Trophoblast cell (in vitro differentiated cells and primary cell): Measurements from ENCODE around the gene CAMK2N2.

Experiments
- DNase-seq, 2 donors: peaks; one replicate each; pipeline ENCODE4 v3.0.0-alpha.2; 2016
- H2AFZ ChIP-seq: 2 replicates; pipeline ENCODE4 v1.6.1; 2013; ENCODE audit warnings: low read length, moderate library complexity, mild to moderate bottlenecking; ENCODE audit not compliant: insufficient read depth, poor library complexity
- H2AK5ac ChIP-seq: 2 replicates; pipeline ENCODE4 v1.6.1; 2013; ENCODE audit warnings: mild to moderate bottlenecking, low read length
- H2BK120ac ChIP-seq: 2 replicates; pipeline ENCODE4 v1.6.1; 2013; ENCODE audit warnings: low read length, mild to moderate bottlenecking, moderate library complexity; ENCODE audit not compliant: insufficient read depth, poor library complexity
- H2BK12ac ChIP-seq: 2 replicates; pipeline ENCODE4 v1.6.1; 2013; ENCODE audit warnings: mild to moderate bottlenecking, low read length, moderate library complexity
- H2BK5ac ChIP-seq: 2 replicates; pipeline ENCODE4 v1.6.1; 2013; ENCODE audit warnings: low read length, low read depth, moderate library complexity, mild to moderate bottlenecking; ENCODE audit not compliant: poor library complexity
- H3K14ac ChIP-seq: 2 replicates; pipeline ENCODE4 v1.6.1; 2013; ENCODE audit warnings: mild to moderate bottlenecking, low read length
- H3K18ac ChIP-seq: 2 replicates; pipeline ENCODE4 v1.6.1; 2013; ENCODE audit warnings: mild to moderate bottlenecking, low read length
- H3K23ac ChIP-seq: 2 replicates; pipeline ENCODE4 v1.6.1; 2013; ENCODE audit warnings: low read length
- H3K27ac ChIP-seq: 2 replicates; pipeline ENCODE4 v1.5.1; 2013; ENCODE audit warnings: low read depth, mild to moderate bottlenecking, inconsistent platforms, low read length, moderate library complexity
- H3K27me3 ChIP-seq: 2 replicates; pipeline ENCODE4 v1.6.1; 2013; ENCODE audit warnings: inconsistent platforms, mild to moderate bottlenecking, low read length, moderate library complexity; ENCODE audit not compliant: insufficient read depth
- H3K36me3 ChIP-seq, 2 experiments: 1 replicate in 1 of 2; 2 replicates in 1 of 2; pipeline ENCODE4 v1.6.1; 2013; ENCODE audit warnings: low read length in 2 of 2, mild to moderate bottlenecking in 2 of 2, moderate library complexity in 1 of 2; ENCODE audit not compliant: insufficient read depth in 2 of 2, control insufficient read depth in 1 of 2
- H3K4ac ChIP-seq: 2 replicates; pipeline ENCODE4 v1.6.1; 2013; ENCODE audit warnings: low read depth, mild to moderate bottlenecking, low read length, moderate library complexity
- H3K4me1 ChIP-seq, 2 experiments: 1 replicate in 1 of 2; 2 replicates in 1 of 2; pipeline ENCODE4 v1.6.1; 2013; ENCODE audit warnings: low read length in 2 of 2, mild to moderate bottlenecking in 2 of 2, moderate library complexity in 1 of 2; ENCODE audit not compliant: insufficient read depth in 2 of 2, control insufficient read depth in 1 of 2
- H3K4me2 ChIP-seq: 2 replicates; pipeline ENCODE4 v1.6.1; 2013; ENCODE audit warnings: inconsistent platforms, mild to moderate bottlenecking, low read length, moderate library complexity
- H3K4me3 ChIP-seq: 2 replicates; pipeline ENCODE4 v1.5.1; 2013; ENCODE audit warnings: mild to moderate bottlenecking, low read depth, low read length, inconsistent platforms
- H3K79me1 ChIP-seq: one replicate; pipeline ENCODE4 v1.6.1; 2013; ENCODE audit warnings: low read length
- H3K79me2 ChIP-seq: 2 replicates; pipeline ENCODE4 v1.6.1; 2013; ENCODE audit warnings: low read length, mild to moderate bottlenecking; ENCODE audit not compliant: control insufficient read depth, insufficient read depth, poor library complexity
- H3K9ac ChIP-seq: 2 replicates; pipeline ENCODE4 v1.6.1; 2013; ENCODE audit warnings: mild to moderate bottlenecking, low read length
- H3K9me3 ChIP-seq: 2 replicates; pipeline ENCODE4 v1.6.1; 2013; ENCODE audit warnings: low read depth, mild to moderate bottlenecking, control low read depth, inconsistent platforms, low read length; ENCODE audit not compliant: insufficient read depth
- H4K12ac ChIP-seq: 2 replicates; pipeline ENCODE4 v1.6.1; 2013; ENCODE audit warnings: low read depth, mild to moderate bottlenecking, low read length, moderate library complexity
- H4K8ac ChIP-seq: 2 replicates; pipeline ENCODE4 v1.6.1; 2013; ENCODE audit warnings: low read depth, mild to moderate bottlenecking, low read length, moderate library complexity
- H4K91ac ChIP-seq: one replicate; pipeline ENCODE4 v1.6.1; 2013; ENCODE audit warnings: low read depth, mild to moderate bottlenecking, low read length, moderate library complexity
- WGBS: extraction: QIAGEN DNeasy Blood & Tissue Kit; methylation state at CpG from one replicate; pipeline ENCODE4 v1.1.7; 2013; ENCODE audit warnings: missing lambda C conversion rate; ENCODE audit not compliant: insufficient read length, insufficient coverage; ENCODE audit errors: extremely low coverage; 5-methylcytosine and 5-hydroxymethylcytosine counted together

The CAMK2N2 gene

GRCh38 chr3:184235381-184236032 lies 25.8 kb downstream of the CAMK2N2 start:
- Histone ChIP-seq H4K91ac (no peak overlapping the region), H3K27ac (no peak overlapping the region), H3K36me3 (no peaks in the 10 kb centered on the region), H3K14ac (no peak overlapping the region), H3K4me2 (no peak overlapping the region), H3K4me3 (no peak overlapping the region), H3K4me1 (no peaks in the 10 kb centered on the region), H2AK5ac (no peak overlapping the region), H4K8ac (no peak overlapping the region), H3K27me3 (peaks cover 24% of the 10 kb centered on the region), H3K79me1 (no peaks in the 10 kb centered on the region), H2AFZ (no peak overlapping the region), H4K12ac (no peak overlapping the region), H3K23ac (no peak overlapping the region), H3K9me3 (no peaks in the 10 kb centered on the region), H3K79me2 (no peaks in the 10 kb centered on the region), H3K4ac (no peak overlapping the region), H3K18ac (no peak overlapping the region), H3K9ac (no peak overlapping the region), H2BK5ac (no peak overlapping the region), H2BK120ac (no peak overlapping the region), H2BK12ac (no peak overlapping the region)
- WGBS = no CpG with 5 or more reads among the region's 4 CpGs
- no peak for DNase-seq

GRCh38 chr3:184234671-184235380 lies 26.5 kb downstream of the CAMK2N2 start:
- WGBS = no CpG with 5 or more reads among the region's 19 CpGs
- H2BK5ac ChIP-seq = no peak overlapping the region
- H3K4ac ChIP-seq = no peak overlapping the region
- peaks cover 3% of the 10 kb centered on the region in 2 experiments for H3K4me1 ChIP-seq
- H3K36me3 ChIP-seq = no peaks in the 10 kb centered on the region
- no peak overlapping the region for H2AK5ac ChIP-seq
- H4K91ac ChIP-seq = no peak overlapping the region
- H2AFZ ChIP-seq = no peak overlapping the region
- H3K23ac ChIP-seq = no peak overlapping the region
- no peaks in the 10 kb centered on the region for H3K79me2 ChIP-seq
- no peak overlapping the region for H4K8ac ChIP-seq
- no peak overlapping the region for H3K4me3 ChIP-seq
- DNase-seq = no peak
- H3K27me3 ChIP-seq = peaks cover 31% of the 10 kb centered on the region
- no peak overlapping the region for H3K9ac ChIP-seq
- H2BK120ac ChIP-seq = no peak overlapping the region
- peaks cover 2% of the 10 kb centered on the region for H3K9me3 ChIP-seq
- H2BK12ac ChIP-seq = no peak overlapping the region
- no peak overlapping the region for H3K4me2 ChIP-seq
- no peak overlapping the region for H3K27ac ChIP-seq
- H4K12ac ChIP-seq = no peak overlapping the region
- no peak overlapping the region for H3K18ac ChIP-seq
- H3K79me1 ChIP-seq = no peaks in the 10 kb centered on the region
- no peak overlapping the region for H3K14ac ChIP-seq

DNA sequence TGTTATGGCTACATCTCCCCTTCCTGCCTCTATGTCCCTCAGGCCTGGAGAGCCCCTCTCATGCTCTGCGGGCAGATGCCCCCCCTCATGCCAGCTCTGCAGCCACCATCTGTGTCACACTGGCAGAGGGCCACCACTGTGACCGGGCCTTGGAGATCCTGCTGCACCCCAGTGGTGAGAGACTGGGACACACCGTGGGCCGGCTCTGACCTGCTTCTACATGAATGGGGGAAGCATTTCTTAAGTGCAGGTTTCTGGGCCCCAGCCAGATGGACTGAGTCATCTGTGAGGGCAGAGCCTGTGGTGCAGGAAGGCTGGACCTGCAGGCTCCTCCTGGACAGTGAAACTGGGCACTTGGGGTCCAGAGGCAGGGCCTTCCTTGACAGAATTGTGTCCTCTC lies 27.1 kb downstream of the CAMK2N2 start:
- H4K12ac ChIP-seq = no peak overlapping the region
- no peak overlapping the region for H3K4ac ChIP-seq
- no peak overlapping the region for H2BK12ac ChIP-seq
- no peak for DNase-seq
- no peak overlapping the region for H2AFZ ChIP-seq
- H3K4me3 ChIP-seq = no peak overlapping the region
- H3K79me2 ChIP-seq = no peaks in the 10 kb centered on the region
- no peak overlapping the region for H3K4me2 ChIP-seq
- H3K14ac ChIP-seq = no peak overlapping the region
- H3K9me3 ChIP-seq = peaks cover 2% of the 10 kb centered on the region
- peaks cover 36% of the 10 kb centered on the region for H3K27me3 ChIP-seq
- H3K23ac ChIP-seq = no peak overlapping the region
- peaks cover 6% of the 10 kb centered on the region in 2 experiments for H3K4me1 ChIP-seq
- H4K91ac ChIP-seq = no peak overlapping the region
- no peak overlapping the region for H2AK5ac ChIP-seq
- no peak overlapping the region for H3K18ac ChIP-seq
- no peak overlapping the region for H3K9ac ChIP-seq
- no peaks in the 10 kb centered on the region for H3K36me3 ChIP-seq
- no peak overlapping the region for H4K8ac ChIP-seq
- no peak overlapping the region for H3K27ac ChIP-seq
- WGBS = no CpG with 5 or more reads among the region's 4 CpGs
- H2BK120ac ChIP-seq = no peak overlapping the region
- no peaks in the 10 kb centered on the region for H3K79me1 ChIP-seq
- H2BK5ac ChIP-seq = no peak overlapping the region

DNA sequence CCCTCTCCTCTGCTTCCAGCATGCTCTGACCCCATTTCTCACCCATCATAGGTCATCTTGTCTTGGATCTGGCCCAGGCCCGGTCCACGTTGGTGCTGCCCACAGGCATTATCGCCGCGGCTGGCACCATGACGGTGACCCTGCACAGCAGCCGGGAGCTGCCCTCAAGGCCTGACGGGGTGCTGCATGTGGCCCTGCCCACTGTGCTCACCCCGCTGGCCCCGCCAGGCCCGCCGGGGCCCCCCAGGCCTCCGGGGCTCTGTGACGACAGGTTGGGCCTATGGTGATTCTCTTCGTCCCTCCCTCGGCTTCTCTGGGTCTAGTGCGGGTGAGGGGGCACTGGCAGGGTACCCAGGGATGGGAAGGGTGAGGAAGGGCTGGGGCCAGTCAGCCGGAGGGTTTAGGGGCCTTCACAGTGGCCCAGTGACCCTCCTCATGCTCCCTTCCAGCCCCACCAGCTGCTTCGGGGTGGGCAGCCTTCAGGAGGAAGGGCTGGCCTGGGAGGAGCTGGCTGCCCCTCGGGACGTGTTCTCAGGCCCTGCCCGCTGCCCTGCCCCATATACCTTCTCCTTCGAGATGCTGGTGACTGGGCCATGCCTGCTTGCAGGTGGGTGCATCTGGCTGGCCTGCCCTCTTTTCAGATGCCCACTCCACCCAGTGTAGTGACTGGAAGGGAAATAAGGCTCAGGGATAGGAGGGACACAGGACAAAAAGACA lies 28.1 kb downstream of the CAMK2N2 start:
- no peak overlapping the region for H3K27ac ChIP-seq
- H3K36me3 ChIP-seq = no peaks in the 10 kb centered on the region
- H3K23ac ChIP-seq = no peak overlapping the region
- H3K79me2 ChIP-seq = no peaks in the 10 kb centered on the region
- H4K8ac ChIP-seq = no peak overlapping the region
- peaks cover 2% of the 10 kb centered on the region for H3K9me3 ChIP-seq
- H3K4me3 ChIP-seq = no peak overlapping the region
- H2BK12ac ChIP-seq = no peak overlapping the region
- H3K4me2 ChIP-seq = no peak overlapping the region
- H3K4me1 ChIP-seq = peaks cover 6% of the 10 kb centered on the region in 2 experiments
- no peak overlapping the region for H2BK120ac ChIP-seq
- no peak overlapping the region for H4K12ac ChIP-seq
- WGBS = no CpG with 5 or more reads among the region's 23 CpGs
- no peak overlapping the region for H3K4ac ChIP-seq
- H3K9ac ChIP-seq = no peak overlapping the region
- H3K18ac ChIP-seq = no peak overlapping the region
- no peaks in the 10 kb centered on the region for H3K79me1 ChIP-seq
- no peak overlapping the region for H3K14ac ChIP-seq
- DNase-seq = no peak
- H2AFZ ChIP-seq = no peak overlapping the region
- no peak overlapping the region for H4K91ac ChIP-seq
- peaks cover 46% of the 10 kb centered on the region for H3K27me3 ChIP-seq
- H2AK5ac ChIP-seq = no peak overlapping the region
- no peak overlapping the region for H2BK5ac ChIP-seq
